A172 (cell line): ENCODE measurements around the gene XPO5. TPM values are rescaled to one million over a fixed set of nuclear protein-coding genes. Genes with fewer than 3 reads are reported as not detected.
"Not testable (repeated sequence)": the region's sequence is repeated elsewhere in the genome, so short reads cannot be mapped to it uniquely, and the experiment has no call there.

Experiments used
- DNase-seq: peaks from one replicate; pipeline ENCODE4 v3.0.0-alpha.2; 2015; ENCODE audit warnings: low spot score
- total RNA-seq: library from RNA; depleted of rRNA; stranded (reverse); fragments of >200 nt; shearing (Covaris generic); gene quantifications from 2 replicates; pipeline ENCODE4 v1.2.3, GENCODE V29; 2014; rRNA removed

Gene XPO5
- total RNA-seq = 49.0 and 50.1 TPM in 2 replicates

- DNase-seq = peak; percentile 88
Observed at GRCh38 chr6:43575772-43576551, at the start of gene XPO5, which contains the start of gene POLH. TSS of gene XPO5 (minus strand) at chr6:43576038. CDS start at chr6:43575864, 174 bp downstream. TSS of gene POLH (plus strand) at chr6:43576185. CDS start at chr6:43582320, 6,135 bp downstream.

- no peak for DNase-seq
Observed at GRCh38 chr6:43625393-43625992, 49.7 kb upstream of the XPO5 start.

GRCh38 chr6:43624786-43625288, 49.0 kb upstream of the XPO5 start:
- DNase-seq = no peak

GRCh38 chr6:43623880-43624785, 48.3 kb upstream of the XPO5 start:
- no peak for DNase-seq

- DNase-seq = no peak
Observed at GRCh38 chr6:43622541-43622940, 46.7 kb upstream of the XPO5 start.

- no peak for DNase-seq
Observed at GRCh38 chr6:43621836-43622180, 46.0 kb upstream of the XPO5 start.

GRCh38 chr6:43621078-43621835, 45.4 kb upstream of the XPO5 start:
- no peak for DNase-seq

GRCh38 chr6:43616725-43617472, 41.1 kb upstream of the XPO5 start:
- no peak for DNase-seq

GRCh38 chr6:43614396-43614730, 38.5 kb upstream of the XPO5 start:
- DNase-seq = no peak

GRCh38 chr6:43613721-43614395, 38.0 kb upstream of the XPO5 start:
- DNase-seq = no peak

- DNase-seq = no peak
Observed at GRCh38 chr6:43610431-43610830, 34.6 kb upstream of the XPO5 start.

- DNase-seq = no peak
Observed at GRCh38 chr6:43609402-43609801, 33.6 kb upstream of the XPO5 start.

- DNase-seq = no peak
Observed at GRCh38 chr6:43608807-43609206, 33.0 kb upstream of the XPO5 start.

GRCh38 chr6:43608310-43608763, 32.5 kb upstream of the XPO5 start:
- peak; percentile 65 for DNase-seq

- no peak for DNase-seq
Observed at GRCh38 chr6:43606019-43606418, 30.2 kb upstream of the XPO5 start.

GRCh38 chr6:43604174-43604573, 28.3 kb upstream of the XPO5 start:
- peak; percentile 44 for DNase-seq

GRCh38 chr6:43600595-43600994, 24.8 kb upstream of the XPO5 start:
- no peak for DNase-seq

GRCh38 chr6:43593938-43594337, 18.1 kb upstream of the XPO5 start:
- no peak for DNase-seq

- DNase-seq = not testable (repeated sequence)
Observed at GRCh38 chr6:43589564-43589963, 13.7 kb upstream of the XPO5 start.

GRCh38 chr6:43588194-43588593, 12.4 kb upstream of the XPO5 start:
- DNase-seq = no peak
